ENCODE data around the gene DES.
A peak's percentile ranks its signal among the peaks of the same experiment; 100 is the strongest.
"Not testable (repeated sequence)": the region's sequence is repeated elsewhere in the genome, so short reads cannot be mapped to it uniquely, and the experiment has no call there.

Gene DES

GRCh38 chr2:219405958-219406860 lies 12.0 kb upstream of the DES start:
- Histone ChIP-seq H4K20me1 (no peaks in the 10 kb centered on the region), H3K9me3 (no peaks in the 10 kb centered on the region), H3K27me3 (no peaks in the 10 kb centered on the region), H3K4me2 (no peak overlapping the region), H3K27ac (no peak overlapping the region), H3K4me3 (no peak overlapping the region), H3K4me1 (no peaks in the 10 kb centered on the region), H3K9ac (no peak overlapping the region), H3K36me3 (no peaks in the 10 kb centered on the region)
- TF ChIP-seq Cebpa-rat (IDR thresholded peaks at IDR 0.05), result no peak

DNA sequence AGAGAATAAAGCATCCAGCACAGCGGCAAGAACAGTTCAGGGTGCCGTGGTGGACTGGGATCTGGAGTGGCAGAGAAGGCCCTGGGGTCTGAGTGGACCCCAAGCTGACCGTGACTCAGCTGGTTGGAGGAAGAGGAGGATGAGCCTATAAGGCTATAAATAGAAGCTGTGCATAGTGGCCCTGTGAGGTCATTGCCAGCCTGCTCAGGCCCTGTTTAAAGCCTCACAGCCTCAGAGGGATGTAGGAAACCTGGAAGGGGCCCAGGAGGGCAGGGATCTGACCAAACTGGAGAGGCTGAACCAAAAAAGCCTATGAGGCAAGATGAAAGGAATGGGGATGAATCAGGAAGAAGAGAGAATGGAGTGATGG lies 11.3 kb upstream of the DES start:
- no peaks in the 10 kb centered on the region for H3K36me3 ChIP-seq
- H3K27ac ChIP-seq, result no peak overlapping the region
- no peaks in the 10 kb centered on the region for H4K20me1 ChIP-seq
- H3K4me1 ChIP-seq, result no peaks in the 10 kb centered on the region
- H3K9ac ChIP-seq, result no peak overlapping the region
- no peak overlapping the region for H3K4me2 ChIP-seq
- no peaks in the 10 kb centered on the region for H3K9me3 ChIP-seq
- TF ChIP-seq Cebpa-rat (IDR thresholded peaks at IDR 0.05), result no peak
- H3K4me3 ChIP-seq, result no peak overlapping the region
- H3K27me3 ChIP-seq, result no peaks in the 10 kb centered on the region

DNA sequence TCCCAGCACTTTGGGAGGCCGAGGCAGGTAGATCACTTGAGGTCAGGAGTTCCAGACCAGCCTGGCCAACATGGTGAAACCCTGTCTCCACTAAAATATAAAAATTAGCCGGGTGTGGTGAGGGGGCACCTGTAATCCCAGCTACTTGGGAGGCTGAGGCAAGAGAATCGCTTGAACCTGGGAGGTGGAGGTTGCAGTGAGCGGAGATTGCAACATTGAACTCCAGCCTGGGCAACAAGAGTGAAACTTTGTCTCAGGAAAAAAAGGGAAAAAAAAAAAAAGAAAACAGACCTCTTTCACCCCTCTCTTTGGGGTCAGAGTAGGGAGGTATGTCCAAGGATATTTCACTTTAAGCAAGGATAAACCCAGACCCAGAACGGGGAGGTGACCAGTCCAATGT lies 10.8 kb upstream of the DES start:
- not testable (repeated sequence) for H3K4me1 ChIP-seq

GRCh38 chr2:219408204-219408603 lies 10.0 kb upstream of the DES start:
- H3K4me2 ChIP-seq, result no peak overlapping the region
- no peaks in the 10 kb centered on the region for H4K20me1 ChIP-seq
- H3K27ac ChIP-seq, result no peak overlapping the region
- no peak overlapping the region for H3K9ac ChIP-seq
- H3K36me3 ChIP-seq, result no peaks in the 10 kb centered on the region
- no peaks in the 10 kb centered on the region for H3K4me1 ChIP-seq
- no peak for TF ChIP-seq Cebpa-rat (IDR thresholded peaks at IDR 0.05)
- H3K4me3 ChIP-seq, result no peak overlapping the region
- peaks cover 4% of the 10 kb centered on the region; the same call in 1 of the 2 replicates for H3K9me3 ChIP-seq
- no peaks in the 10 kb centered on the region for H3K27me3 ChIP-seq

More for the DNA sequence above, 10.8 kb upstream of the DES start:
- H4K20me1 ChIP-seq, H3K9ac ChIP-seq, H3K36me3 ChIP-seq, H3K9me3 ChIP-seq, H3K4me2 ChIP-seq, H3K4me3 ChIP-seq, H3K27ac ChIP-seq, H3K27me3 ChIP-seq: not testable (repeated sequence)

- Histone ChIP-seq H3K4me1 (no peaks in the 10 kb centered on the region), H3K4me2 (no peak overlapping the region), H3K9me3 (peaks cover 4% of the 10 kb centered on the region; the same call in 1 of the 2 replicates), H4K20me1 (no peaks in the 10 kb centered on the region), H3K4me3 (no peak overlapping the region), H3K36me3 (no peaks in the 10 kb centered on the region), H3K27ac (no peak overlapping the region), H3K9ac (no peak overlapping the region), H3K27me3 (no peaks in the 10 kb centered on the region)
- TF ChIP-seq Cebpa-rat (IDR thresholded peaks at IDR 0.05), result no peak
Observed at GRCh38 chr2:219408631-219409030, 9.5 kb upstream of the DES start.

GRCh38 chr2:219409619-219410018 lies 8.6 kb upstream of the DES start:
- Histone ChIP-seq H3K27ac (no peak overlapping the region), H3K4me3 (no peak overlapping the region), H3K27me3 (no peaks in the 10 kb centered on the region), H3K9ac (no peak overlapping the region), H4K20me1 (no peaks in the 10 kb centered on the region), H3K4me1 (no peaks in the 10 kb centered on the region), H3K36me3 (no peaks in the 10 kb centered on the region), H3K9me3 (peaks cover 4% of the 10 kb centered on the region; the same call in 1 of the 2 replicates), H3K4me2 (no peak overlapping the region)
- no peak for TF ChIP-seq Cebpa-rat (IDR thresholded peaks at IDR 0.05)

GRCh38 chr2:219410390-219410789 lies 7.8 kb upstream of the DES start:
- no peak overlapping the region for H3K4me2 ChIP-seq
- no peak overlapping the region for H3K27ac ChIP-seq
- TF ChIP-seq Cebpa-rat (IDR thresholded peaks at IDR 0.05), result no peak
- no peaks in the 10 kb centered on the region for H4K20me1 ChIP-seq
- no peaks in the 10 kb centered on the region for H3K27me3 ChIP-seq
- peaks cover 1% of the 10 kb centered on the region; the same call in 1 of the 2 replicates for H3K4me1 ChIP-seq
- no peak overlapping the region for H3K4me3 ChIP-seq
- H3K9ac ChIP-seq, result no peak overlapping the region
- no peaks in the 10 kb centered on the region for H3K36me3 ChIP-seq
- H3K9me3 ChIP-seq, result peaks cover 4% of the 10 kb centered on the region; the same call in 1 of the 2 replicates

DNA sequence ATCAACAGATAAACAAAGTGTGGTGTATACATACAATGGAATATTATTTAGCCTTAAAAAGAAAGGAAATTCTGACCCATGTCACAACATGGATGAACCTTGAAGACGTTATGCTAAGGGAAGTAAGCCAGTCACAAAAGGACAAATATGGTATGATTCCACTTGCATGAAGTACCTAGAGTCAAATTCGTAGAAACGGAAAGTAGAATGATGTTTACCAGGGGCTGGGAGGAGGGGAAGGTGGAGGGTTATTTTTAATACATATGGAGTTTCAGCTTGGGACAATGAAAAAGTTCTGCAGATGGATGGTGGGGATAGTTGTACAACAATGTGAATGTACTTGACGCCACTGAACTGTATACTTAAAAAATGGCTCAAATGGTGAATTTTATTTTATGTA lies 3.3 kb upstream of the DES start:
- Histone ChIP-seq H3K4me2 (no peak overlapping the region), H3K27me3 (no peaks in the 10 kb centered on the region), H3K4me3 (no peak overlapping the region), H3K36me3 (no peaks in the 10 kb centered on the region), H3K27ac (no peak overlapping the region), H4K20me1 (no peaks in the 10 kb centered on the region), H3K4me1 (peaks cover 29% of the 10 kb centered on the region), H3K9ac (no peak overlapping the region), H3K9me3 (peaks cover 4% of the 10 kb centered on the region; the same call in 1 of the 2 replicates)
- TF ChIP-seq Cebpa-rat (IDR thresholded peaks at IDR 0.05), result no peak

DNA sequence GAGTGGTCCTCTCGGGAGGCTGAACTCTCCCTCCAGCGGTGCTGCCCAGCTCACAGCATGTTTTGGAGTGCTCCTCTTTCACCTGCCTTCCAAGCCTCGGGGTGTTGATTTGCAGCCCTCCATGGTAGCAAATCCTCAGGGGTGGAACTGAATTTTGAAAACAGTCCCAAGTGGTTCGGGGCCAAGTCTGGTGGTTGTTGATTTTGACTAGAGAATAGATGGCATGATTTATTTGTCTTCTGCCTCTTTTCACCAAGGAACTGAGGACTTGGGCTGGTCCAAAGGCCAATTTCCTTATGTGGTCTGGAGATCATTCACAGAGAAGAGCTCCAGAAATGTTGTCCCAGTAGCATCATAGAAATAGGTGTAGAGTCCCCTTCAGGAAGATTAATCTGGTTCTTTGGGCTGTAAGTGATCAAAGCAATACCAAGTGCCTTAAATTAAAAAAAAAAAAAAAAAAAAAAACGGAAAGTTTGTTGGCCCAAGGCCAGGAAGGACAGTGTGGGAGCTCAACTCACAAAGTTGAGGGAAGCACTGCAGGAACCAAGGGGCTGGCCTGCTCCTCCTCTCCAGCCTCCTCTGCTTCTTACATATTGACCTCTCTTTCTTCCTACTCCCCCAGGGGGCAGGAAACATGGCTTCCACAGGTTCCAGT lies 2.5 kb upstream of the DES start:
- Histone ChIP-seq H3K9ac (no peak overlapping the region), H3K9me3 (peaks cover 4% of the 10 kb centered on the region; the same call in 1 of the 2 replicates), H4K20me1 (no peaks in the 10 kb centered on the region), H3K27ac (no peak overlapping the region), H3K4me2 (0 out of 2 replicates have a peak overlapping the region, but pooled peaks have one; percentile 12), H3K27me3 (no peaks in the 10 kb centered on the region), H3K4me3 (no peak overlapping the region), H3K36me3 (no peaks in the 10 kb centered on the region), H3K4me1 (peaks cover 29% of the 10 kb centered on the region)
- TF ChIP-seq Cebpa-rat (IDR thresholded peaks at IDR 0.05), result no peak

- Histone ChIP-seq H3K9ac (no peak overlapping the region), H3K27ac (no peak overlapping the region), H3K4me3 (no peak overlapping the region), H4K20me1 (no peaks in the 10 kb centered on the region), H3K4me2 (no peak overlapping the region), H3K4me1 (peaks cover 29% of the 10 kb centered on the region), H3K36me3 (no peaks in the 10 kb centered on the region), H3K9me3 (peaks cover 4% of the 10 kb centered on the region; the same call in 1 of the 2 replicates), H3K27me3 (no peaks in the 10 kb centered on the region)
- TF ChIP-seq Cebpa-rat (IDR thresholded peaks at IDR 0.05), result no peak
Observed at GRCh38 chr2:219416235-219416602, 2.0 kb upstream of the DES start.
